Heart right ventricle (tissue), 16 donors: ENCODE results near the gene ANKRD7. TPM values are rescaled to one million over a fixed set of nuclear protein-coding genes. Genes with fewer than 3 reads are reported as not detected.

ENCODE experiments used
- ATAC-seq, 8 donors: fragments of 200-7000 bp; cut with Tn5 transposase; one replicate each; pipeline ENCODE4 v1.9.1; 2020; ENCODE audit warnings: mild to moderate bottlenecking in 8 of 8, moderate library complexity in 8 of 8, moderate number of reproducible peaks in 1 of 8
- DNase-seq, 2 donors: peaks; one replicate each; pipeline ENCODE4 v3.0.0-alpha.2; 2020
- H3K27ac ChIP-seq, 10 donors: fragments of 200-600 bp; sonication (generic) in 2 of 10; one replicate each; pipeline versions ENCODE4 v1.5.0 to v1.8.0; 2020 to 2022; ENCODE audit warnings: mild to moderate bottlenecking in 3 of 10
- H3K27me3 ChIP-seq, 7 donors: fragments of 200-600 bp; one replicate each; pipeline ENCODE4 v1.8.0; 2021 to 2022; ENCODE audit warnings: mild to moderate bottlenecking in 2 of 7
- H3K36me3 ChIP-seq, 9 donors: fragments of 200-600 bp; sonication (generic) in 1 of 9; one replicate each; pipeline versions ENCODE4 v1.5.0 to v1.8.0; 2020 to 2022; ENCODE audit warnings: mild to moderate bottlenecking in 2 of 9
- H3K4me1 ChIP-seq, 9 donors: fragments of 200-600 bp; sonication (generic) in 1 of 9; one replicate each; pipeline versions ENCODE4 v1.5.0 to v1.8.0; 2020 to 2022; ENCODE audit warnings: mild to moderate bottlenecking in 4 of 9
- H3K4me3 ChIP-seq, 10 donors: fragments of 200-600 bp; sonication (generic) in 2 of 10; one replicate each; pipeline versions ENCODE4 v1.5.0 to v1.8.0; 2020 to 2022; ENCODE audit warnings: mild to moderate bottlenecking in 7 of 10, moderate library complexity in 2 of 10
- H3K9me3 ChIP-seq, 11 donors: fragments of 200-600 bp in 10 of 11; sonication (generic) in 2 of 11; one replicate each; pipeline versions ENCODE4 v1.5.0 to v1.8.0; 2013 to 2022; ENCODE audit warnings: mild to moderate bottlenecking in 2 of 11, control low read depth in 1 of 11, moderate library complexity in 1 of 11
- WGBS, 2 donors: extraction: QIAGEN DNeasy Blood & Tissue Kit; methylation state at CpG; one replicate each; pipeline ENCODE4 v1.1.7; 2013; ENCODE audit warnings: inconsistent platforms in 1 of 2; 5-methylcytosine and 5-hydroxymethylcytosine counted together
- intact Hi-C, 10 donors: fragments of 100-400 bp; cut with DNase I; formaldehyde crosslinking; loops; one replicate each; pipeline versions ENCODE4 v1.11.1 to v1.14.2; 2022
- polyA plus RNA-seq, 2 donors: library from polyadenylated mRNA; stranded (reverse); fragments of 200-250 nt; gene quantifications; one replicate each; pipeline ENCODE4 v1.2.3, GENCODE V29; 2013
- total RNA-seq, 10 donors: library from RNA; stranded (reverse); fragmentation: NEBNext Ultra II Directional in 3 of 10; extraction: Animal tissue kit (Norgen Biotek cat#: 25700) in 3 of 10; gene quantifications; one replicate each; pipeline versions ENCODE4 v1.2.1 to v1.2.4, GENCODE V29; 2021 to 2023
- TF ChIP-seq, protein P1 (sequence below), 9 donors: fragments of 200-600 bp; sonication (generic) in 2 of 9; IDR thresholded peaks; one replicate each; pipeline versions ENCODE4 v1.5.0 to v1.8.0; 2021 to 2022; ENCODE audit warnings: antibody characterized with exemption in 9 of 9, mild to moderate bottlenecking in 5 of 9, moderate library complexity in 1 of 9
- donor health status: Arrhythmogenic right ventricular cardiomyopathy.
- donor health status: ischemic (EF 13 %, LVEDD 7.1; RV severe dilation, severe dysfunction).
- donor health status: healthy with polysubstance abuse.
- donor health status: DM: no; HTN: yes; CAD: no.
- donor health status: DM: no; HTN: no; CAD: no.
- donor health status: ischemic (EF 25% LVEDD 6.9; RV normal size, moderate dysfunction).
- donor health status: ischemic (EF 25% LVEDD 5.7; RV mildly dilated, moderate dysfunction).
- donor health status: healthy.
- donor health status: DM: yes; HTN: yes; CAD: no.
- donor health status: Ischemic cardiomyopathy.
- donor health status: ischemic (EF 35%, LVEDD 5.7; RV mildly dilated, moderate dysfunction).
- donor health status: nonischemic (EF 11% LVEDD 7.7; RV severe dilation, severe dysfunction).
- donor health status: DM: yes; HTN: yes; CAD: no.
- donor health status: PGD.
- donor health status: ischemic (EF 29% LVEDD 5.4; RV normal size, mild dysfunction).
- donor health status: nonischemic (EF 23%, LVEDD 6.1; RV moderate dilation, normal function).

The ANKRD7 gene
- total and polyA plus RNA-seq, 12 donors, result 0.07 to 1.8 (median 0.91) TPM; not detected in 4

DNA sequence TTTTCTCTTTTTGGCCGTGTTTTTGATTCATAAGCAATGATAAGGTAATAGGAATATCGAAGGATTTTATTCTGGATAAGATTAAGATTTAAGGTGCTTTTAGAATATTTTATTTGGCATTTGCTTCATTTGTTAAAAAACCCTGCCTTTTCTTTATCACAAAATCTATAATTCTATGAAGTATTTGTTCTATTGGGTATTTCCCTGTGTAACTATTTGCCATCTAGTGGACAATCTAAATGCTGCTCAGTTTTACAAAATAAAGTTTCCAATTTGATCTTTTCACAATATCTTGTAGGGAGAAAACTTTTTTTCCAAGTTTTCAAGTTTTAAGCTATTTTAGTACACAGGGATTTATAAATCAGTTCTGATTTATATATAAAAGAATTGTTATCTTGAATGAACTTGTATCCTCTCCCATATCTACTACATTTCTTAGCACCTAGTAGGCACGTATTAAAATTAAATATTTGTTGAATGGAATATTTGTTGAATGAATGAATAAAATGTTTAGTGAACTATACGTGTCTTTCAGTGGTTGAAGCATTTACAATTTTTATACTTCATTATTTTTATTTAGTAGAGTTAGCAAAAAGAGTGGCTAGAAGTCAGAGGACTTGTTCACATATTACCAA is 26.5 kb downstream of the ANKRD7 start:
- 78 to 87% methylated on average over 4 of the region's 4 CpGs for WGBS, 2 donors
- Histone ChIP-seq H3K4me3 (no peak overlapping the region), H3K9me3 (no peaks in the 10 kb centered on the region), H3K4me1 (no peaks in the 10 kb centered on the region), H3K27me3 (peaks cover 0 to 6% (median 0%) of the 10 kb centered on the region in 7 donors), H3K27ac (no peak overlapping the region), H3K36me3 (no peaks in the 10 kb centered on the region)
- no peak for DNase-seq
- TF ChIP-seq, protein P1, sequence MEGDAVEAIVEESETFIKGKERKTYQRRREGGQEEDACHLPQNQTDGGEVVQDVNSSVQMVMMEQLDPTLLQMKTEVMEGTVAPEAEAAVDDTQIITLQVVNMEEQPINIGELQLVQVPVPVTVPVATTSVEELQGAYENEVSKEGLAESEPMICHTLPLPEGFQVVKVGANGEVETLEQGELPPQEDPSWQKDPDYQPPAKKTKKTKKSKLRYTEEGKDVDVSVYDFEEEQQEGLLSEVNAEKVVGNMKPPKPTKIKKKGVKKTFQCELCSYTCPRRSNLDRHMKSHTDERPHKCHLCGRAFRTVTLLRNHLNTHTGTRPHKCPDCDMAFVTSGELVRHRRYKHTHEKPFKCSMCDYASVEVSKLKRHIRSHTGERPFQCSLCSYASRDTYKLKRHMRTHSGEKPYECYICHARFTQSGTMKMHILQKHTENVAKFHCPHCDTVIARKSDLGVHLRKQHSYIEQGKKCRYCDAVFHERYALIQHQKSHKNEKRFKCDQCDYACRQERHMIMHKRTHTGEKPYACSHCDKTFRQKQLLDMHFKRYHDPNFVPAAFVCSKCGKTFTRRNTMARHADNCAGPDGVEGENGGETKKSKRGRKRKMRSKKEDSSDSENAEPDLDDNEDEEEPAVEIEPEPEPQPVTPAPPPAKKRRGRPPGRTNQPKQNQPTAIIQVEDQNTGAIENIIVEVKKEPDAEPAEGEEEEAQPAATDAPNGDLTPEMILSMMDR (IDR thresholded peaks at IDR 0.05), result no peak
- intact Hi-C loops, result no loop called here
- ATAC-seq, result no peak

DNA sequence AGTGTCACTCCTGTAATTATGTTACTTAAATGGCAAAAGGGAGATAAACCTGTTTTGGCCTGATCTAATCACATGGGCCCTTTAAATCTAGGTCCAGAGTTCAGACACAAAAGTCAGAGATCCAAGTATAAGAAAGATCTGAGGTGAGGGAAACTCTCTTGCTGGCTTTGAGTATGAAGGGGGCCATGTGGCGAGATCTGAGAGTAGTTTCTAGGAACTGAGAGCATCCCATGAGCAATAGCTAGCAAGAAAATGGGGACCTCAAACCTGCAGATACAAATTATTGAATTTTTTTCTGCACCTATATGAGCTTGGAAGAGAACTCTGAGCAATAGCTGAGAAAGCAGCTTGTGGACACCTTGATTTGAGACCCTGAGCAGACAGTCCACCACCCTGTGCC is 27.6 kb downstream of the ANKRD7 start:
- TF ChIP-seq, protein P1 (IDR thresholded peaks at IDR 0.05), result no peak
- Histone ChIP-seq H3K27ac (no peak overlapping the region), H3K4me3 (no peak overlapping the region), H3K36me3 (no peaks in the 10 kb centered on the region), H3K9me3 (no peaks in the 10 kb centered on the region), H3K4me1 (no peaks in the 10 kb centered on the region), H3K27me3 (peaks cover 0 to 6% (median 0%) of the 10 kb centered on the region in 7 donors)
- DNase-seq, result no peak
- 84 to 86% methylated on average over 1 of the region's 1 CpG for WGBS, 2 donors
- intact Hi-C loops, result no loop called here
- no peak for ATAC-seq

DNA sequence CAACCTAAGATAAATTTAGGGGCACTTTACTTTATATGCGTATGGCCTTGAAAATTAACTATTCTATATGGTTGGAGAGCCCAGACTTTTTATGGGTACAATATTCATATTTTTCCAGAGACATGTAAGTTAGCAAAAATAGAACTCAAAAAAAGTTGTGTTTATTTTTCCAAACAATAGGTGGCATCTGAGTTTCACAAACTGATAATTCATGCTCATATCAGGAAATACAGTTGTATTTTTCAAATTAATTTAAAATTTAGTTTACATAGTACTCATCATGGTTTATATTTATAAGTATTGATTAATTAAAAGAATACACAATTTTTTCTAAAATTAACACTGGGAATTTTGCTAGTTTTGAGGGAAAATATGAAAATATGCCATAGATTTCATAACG is 34.6 kb downstream of the ANKRD7 start:
- Histone ChIP-seq H3K27ac (no peak overlapping the region), H3K36me3 (no peaks in the 10 kb centered on the region), H3K9me3 (no peaks in the 10 kb centered on the region), H3K27me3 (no peaks in the 10 kb centered on the region), H3K4me3 (no peak overlapping the region), H3K4me1 (no peaks in the 10 kb centered on the region)
- 93 to 94% methylated on average over 2 of the region's 2 CpGs for WGBS, 2 donors
- intact Hi-C loops, result no loop called here
- TF ChIP-seq, protein P1 (IDR thresholded peaks at IDR 0.05), result peak in 2 of 9 donors; percentile 24 to 26
- DNase-seq, result no peak
- no peak for ATAC-seq

DNA sequence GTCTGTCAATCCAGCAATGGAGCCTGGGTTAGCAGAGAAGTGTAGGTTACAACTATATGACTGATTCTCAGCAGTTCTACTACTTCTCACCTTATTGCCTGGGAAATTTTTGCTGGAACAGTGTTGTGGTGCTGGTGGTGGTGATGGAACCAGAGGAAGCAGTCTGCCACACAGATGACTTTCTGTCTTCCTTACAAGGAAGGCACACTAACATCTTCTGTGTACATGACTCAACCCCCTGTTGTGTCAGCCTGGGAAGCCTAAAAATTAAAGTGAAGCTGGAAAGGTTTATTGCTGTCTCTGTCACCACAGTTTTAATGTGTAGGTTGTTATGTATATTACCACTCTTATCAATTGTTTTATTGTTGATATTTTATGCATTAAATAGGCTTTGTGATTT is 40.3 kb downstream of the ANKRD7 start:
- no peaks in the 10 kb centered on the region for H3K4me1 ChIP-seq
- DNase-seq, result no peak
- intact Hi-C loops, result no loop called here
- TF ChIP-seq, protein P1 (IDR thresholded peaks at IDR 0.05), result no peak
- H3K36me3 ChIP-seq, result no peaks in the 10 kb centered on the region
- ATAC-seq, result no peak
- no peaks in the 10 kb centered on the region for H3K27me3 ChIP-seq
- H3K4me3 ChIP-seq, result no peak overlapping the region
- H3K27ac ChIP-seq, result no peak overlapping the region
- H3K9me3 ChIP-seq, result no peaks in the 10 kb centered on the region
